Subcutaneous adipose tissue (tissue), 4 donors: ENCODE measurements around the gene MED27. TPM values are rescaled to one million over a fixed set of nuclear protein-coding genes. Genes with fewer than 3 reads are reported as not detected.

Source experiments
- total RNA-seq, 4 donors: library from RNA; depleted of rRNA; stranded (reverse); fragments of >200 nt; gene quantifications; one replicate each; pipeline ENCODE4 v1.1.0, GENCODE V29; 2016
- TF ChIP-seq, protein P1 (sequence below): fragments of 450-650 bp; IDR thresholded peaks from one replicate; pipeline ENCODE4 v1.5.1; 2016; ENCODE audit warnings: low read depth, mild to moderate bottlenecking, control low read depth, antibody characterized with exemption, moderate library complexity

MED27 gene
- total RNA-seq, 4 donors from 2014 or later: 7.3 to 13.4 (median 9.9) TPM

GRCh38 chr9:132075853-132076252, 3.8 kb downstream of the MED27 start:
- TF ChIP-seq, protein P1, sequence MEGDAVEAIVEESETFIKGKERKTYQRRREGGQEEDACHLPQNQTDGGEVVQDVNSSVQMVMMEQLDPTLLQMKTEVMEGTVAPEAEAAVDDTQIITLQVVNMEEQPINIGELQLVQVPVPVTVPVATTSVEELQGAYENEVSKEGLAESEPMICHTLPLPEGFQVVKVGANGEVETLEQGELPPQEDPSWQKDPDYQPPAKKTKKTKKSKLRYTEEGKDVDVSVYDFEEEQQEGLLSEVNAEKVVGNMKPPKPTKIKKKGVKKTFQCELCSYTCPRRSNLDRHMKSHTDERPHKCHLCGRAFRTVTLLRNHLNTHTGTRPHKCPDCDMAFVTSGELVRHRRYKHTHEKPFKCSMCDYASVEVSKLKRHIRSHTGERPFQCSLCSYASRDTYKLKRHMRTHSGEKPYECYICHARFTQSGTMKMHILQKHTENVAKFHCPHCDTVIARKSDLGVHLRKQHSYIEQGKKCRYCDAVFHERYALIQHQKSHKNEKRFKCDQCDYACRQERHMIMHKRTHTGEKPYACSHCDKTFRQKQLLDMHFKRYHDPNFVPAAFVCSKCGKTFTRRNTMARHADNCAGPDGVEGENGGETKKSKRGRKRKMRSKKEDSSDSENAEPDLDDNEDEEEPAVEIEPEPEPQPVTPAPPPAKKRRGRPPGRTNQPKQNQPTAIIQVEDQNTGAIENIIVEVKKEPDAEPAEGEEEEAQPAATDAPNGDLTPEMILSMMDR: no peak

DNA sequence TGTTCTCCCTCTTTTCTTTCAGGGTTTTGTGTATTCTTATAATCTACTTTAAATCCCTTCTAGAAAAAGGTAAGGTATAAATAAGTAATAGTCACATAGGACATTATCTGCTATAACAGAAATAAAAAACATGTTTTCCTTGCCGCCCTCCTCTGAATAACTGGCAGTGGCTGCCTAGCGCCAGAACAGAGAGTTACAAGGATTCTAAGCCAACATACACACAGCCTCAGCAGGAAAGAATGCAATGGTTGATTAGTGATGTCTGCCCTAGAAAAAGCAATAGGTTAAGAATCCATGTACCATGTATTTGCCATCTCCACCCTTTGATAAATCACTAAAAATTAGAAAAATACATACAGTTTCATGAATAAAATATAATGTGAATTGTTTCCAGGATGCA, 4.9 kb downstream of the MED27 start:
- TF ChIP-seq, protein P1: no peak

DNA sequence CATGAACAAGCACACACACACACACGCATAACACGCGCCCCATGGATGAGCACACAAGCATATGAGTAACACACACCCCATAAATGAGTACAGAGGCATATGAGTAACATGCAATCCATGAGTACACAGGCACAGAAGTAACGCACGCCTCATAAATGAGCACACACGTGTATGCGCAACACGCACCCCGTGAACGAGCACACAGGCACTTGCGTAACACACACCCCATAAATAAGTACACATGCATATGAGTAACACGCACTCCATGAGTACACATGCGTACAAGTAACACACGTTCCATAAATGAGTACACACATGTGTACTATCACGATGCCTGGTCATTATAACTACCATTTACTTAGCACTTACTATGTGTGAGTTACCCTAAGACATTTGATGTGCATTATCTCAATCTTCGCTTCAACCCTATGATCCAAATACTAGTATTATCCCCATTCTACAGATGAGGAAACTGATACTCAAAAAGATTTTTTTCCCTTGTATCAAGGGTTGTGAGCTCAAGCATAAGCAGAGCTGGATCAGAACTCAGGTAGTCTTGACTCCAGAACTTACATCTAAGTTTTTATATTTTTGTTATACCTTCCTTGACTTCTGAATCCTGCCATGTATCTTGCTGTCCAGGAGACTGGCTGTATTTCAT, 7.7 kb downstream of the MED27 start:
- TF ChIP-seq, protein P1: no peak

- TF ChIP-seq, protein P1: no peak
These were observed 10.4 kb downstream of the MED27 start for GRCh38 chr9:132069046-132069898.

DNA sequence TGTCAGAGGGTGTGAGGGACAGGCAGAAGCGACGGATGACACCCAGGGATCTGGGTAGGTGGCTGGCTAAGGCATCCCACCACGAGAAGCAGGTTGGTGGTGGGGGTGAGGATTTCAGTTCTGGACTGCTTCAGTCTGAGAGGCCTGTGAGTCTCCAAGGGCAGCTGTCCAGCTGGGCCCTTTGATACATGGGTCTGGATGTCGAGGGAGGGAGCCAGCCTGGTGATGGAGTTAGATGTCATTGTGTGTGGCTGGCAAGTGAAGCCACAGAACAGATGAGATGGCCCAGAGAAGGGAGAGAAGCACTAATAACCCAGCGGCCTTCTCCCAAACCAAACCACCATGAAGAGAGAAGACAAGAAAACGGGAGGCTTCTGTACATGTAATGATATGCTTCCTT, 11.1 kb downstream of the MED27 start:
- TF ChIP-seq, protein P1: no peak

- TF ChIP-seq, protein P1: no peak
These were observed 13.2 kb downstream of the MED27 start for GRCh38 chr9:132066511-132066910.

DNA sequence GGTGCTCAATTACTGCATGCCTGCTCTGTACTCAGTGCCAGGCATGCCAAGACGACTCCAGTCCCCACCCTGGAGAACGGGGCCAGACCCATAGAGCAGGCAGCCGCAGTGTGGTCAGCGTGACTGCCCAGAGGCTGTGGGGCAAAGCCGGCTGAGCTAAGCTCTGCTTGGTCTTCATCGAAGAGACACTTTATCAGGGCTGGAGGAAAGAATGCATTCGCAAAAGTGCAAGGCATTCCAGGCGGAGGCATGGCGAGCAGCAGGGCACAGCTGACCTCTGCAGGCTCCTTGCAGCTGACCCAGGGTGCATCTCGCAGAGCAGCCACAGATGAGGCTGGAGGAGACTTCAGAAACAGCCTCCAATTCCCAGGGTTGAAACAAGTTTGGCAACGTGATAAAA, 13.6 kb downstream of the MED27 start:
- TF ChIP-seq, protein P1: no peak
